Ishikawa (cell line): ENCODE results near the gene PCNX3.

ENCODE experiments used
- CEBPB ChIP-seq: IDR thresholded peaks from 2 replicates; pipeline ENCODE4 v1.6.1; 2012
- CREB1 ChIP-seq: IDR thresholded peaks from 2 replicates; pipeline ENCODE4 v1.6.1; 2012; ENCODE audit warnings: low read depth
- EGR1 ChIP-seq: IDR thresholded peaks from 2 replicates; pipeline ENCODE4 v1.6.1; 2012
- EP300 ChIP-seq: IDR thresholded peaks from 2 replicates; pipeline ENCODE4 v1.6.1; 2012; ENCODE audit warnings: borderline replicate concordance
- FOXM1 ChIP-seq: IDR thresholded peaks from 2 replicates; pipeline ENCODE4 v1.6.1; 2012; ENCODE audit warnings: low read depth, borderline replicate concordance
- NFIC ChIP-seq: IDR thresholded peaks from 2 replicates; pipeline ENCODE4 v1.6.1; 2012
- RAD21 ChIP-seq: IDR thresholded peaks from 2 replicates; pipeline ENCODE4 v1.6.1; 2012; ENCODE audit warnings: low read depth
- TAF1 ChIP-seq: IDR thresholded peaks from 2 replicates; pipeline ENCODE4 v1.6.1; 2012; ENCODE audit warnings: low read depth, mild to moderate bottlenecking
- TCF12 ChIP-seq: IDR thresholded peaks from 2 replicates; pipeline ENCODE4 v1.6.1; 2012; ENCODE audit warnings: low read depth
- TEAD4 ChIP-seq: IDR thresholded peaks from 2 replicates; pipeline ENCODE4 v1.6.1; 2012
- YY1 ChIP-seq: IDR thresholded peaks from 2 replicates; pipeline ENCODE4 v1.6.1; 2012; ENCODE audit warnings: low read depth
- ZBTB7A ChIP-seq: IDR thresholded peaks from 2 replicates; pipeline ENCODE4 v1.6.1; 2012; ENCODE audit warnings: low read depth
- TF ChIP-seq, protein P1 (sequence below): IDR thresholded peaks from 2 replicates; pipeline ENCODE4 v1.6.1; 2012
- TF ChIP-seq, protein P2 (sequence below): IDR thresholded peaks from 2 replicates; pipeline ENCODE4 v1.6.1; 2012
- TF ChIP-seq, protein P3 (sequence below): IDR thresholded peaks from 2 replicates; pipeline ENCODE4 v1.6.1; 2012; ENCODE audit warnings: low read depth, mild to moderate bottlenecking

The PCNX3 gene

DNA sequence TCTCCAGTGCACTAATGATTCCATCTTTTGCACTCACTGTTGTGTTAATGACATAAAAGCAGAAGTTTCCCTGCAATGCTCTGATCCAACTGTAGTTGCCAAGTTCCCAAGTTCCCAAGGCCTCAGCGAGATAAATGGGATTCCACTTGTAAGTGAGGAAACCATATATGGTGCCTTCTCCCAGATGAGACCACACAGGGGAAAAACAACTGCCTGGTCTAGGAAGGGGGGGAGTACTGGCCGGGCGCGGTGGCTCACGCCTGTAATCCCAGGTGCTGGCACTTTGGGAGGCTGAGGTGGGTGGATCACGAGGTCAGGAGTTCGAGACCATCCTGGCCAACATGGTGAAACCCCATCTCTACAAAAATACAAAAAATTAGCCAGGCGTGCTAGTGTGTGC, 70.4 kb downstream of the PCNX3 start:
- TF ChIP-seq EP300 (no peak), RAD21 (no peak), NFIC (no peak), EGR1 (no peak), CREB1 (no peak), FOXM1 (no peak), TCF12 (no peak), YY1 (no peak), ZBTB7A (no peak), TEAD4 (no peak), CEBPB (no peak), TAF1 (no peak)
- TF ChIP-seq, protein P1, sequence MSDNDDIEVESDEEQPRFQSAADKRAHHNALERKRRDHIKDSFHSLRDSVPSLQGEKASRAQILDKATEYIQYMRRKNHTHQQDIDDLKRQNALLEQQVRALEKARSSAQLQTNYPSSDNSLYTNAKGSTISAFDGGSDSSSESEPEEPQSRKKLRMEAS: no peak
- TF ChIP-seq, protein P2, sequence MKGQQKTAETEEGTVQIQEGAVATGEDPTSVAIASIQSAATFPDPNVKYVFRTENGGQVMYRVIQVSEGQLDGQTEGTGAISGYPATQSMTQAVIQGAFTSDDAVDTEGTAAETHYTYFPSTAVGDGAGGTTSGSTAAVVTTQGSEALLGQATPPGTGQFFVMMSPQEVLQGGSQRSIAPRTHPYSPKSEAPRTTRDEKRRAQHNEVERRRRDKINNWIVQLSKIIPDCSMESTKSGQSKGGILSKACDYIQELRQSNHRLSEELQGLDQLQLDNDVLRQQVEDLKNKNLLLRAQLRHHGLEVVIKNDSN: no peak
- TF ChIP-seq, protein P3, sequence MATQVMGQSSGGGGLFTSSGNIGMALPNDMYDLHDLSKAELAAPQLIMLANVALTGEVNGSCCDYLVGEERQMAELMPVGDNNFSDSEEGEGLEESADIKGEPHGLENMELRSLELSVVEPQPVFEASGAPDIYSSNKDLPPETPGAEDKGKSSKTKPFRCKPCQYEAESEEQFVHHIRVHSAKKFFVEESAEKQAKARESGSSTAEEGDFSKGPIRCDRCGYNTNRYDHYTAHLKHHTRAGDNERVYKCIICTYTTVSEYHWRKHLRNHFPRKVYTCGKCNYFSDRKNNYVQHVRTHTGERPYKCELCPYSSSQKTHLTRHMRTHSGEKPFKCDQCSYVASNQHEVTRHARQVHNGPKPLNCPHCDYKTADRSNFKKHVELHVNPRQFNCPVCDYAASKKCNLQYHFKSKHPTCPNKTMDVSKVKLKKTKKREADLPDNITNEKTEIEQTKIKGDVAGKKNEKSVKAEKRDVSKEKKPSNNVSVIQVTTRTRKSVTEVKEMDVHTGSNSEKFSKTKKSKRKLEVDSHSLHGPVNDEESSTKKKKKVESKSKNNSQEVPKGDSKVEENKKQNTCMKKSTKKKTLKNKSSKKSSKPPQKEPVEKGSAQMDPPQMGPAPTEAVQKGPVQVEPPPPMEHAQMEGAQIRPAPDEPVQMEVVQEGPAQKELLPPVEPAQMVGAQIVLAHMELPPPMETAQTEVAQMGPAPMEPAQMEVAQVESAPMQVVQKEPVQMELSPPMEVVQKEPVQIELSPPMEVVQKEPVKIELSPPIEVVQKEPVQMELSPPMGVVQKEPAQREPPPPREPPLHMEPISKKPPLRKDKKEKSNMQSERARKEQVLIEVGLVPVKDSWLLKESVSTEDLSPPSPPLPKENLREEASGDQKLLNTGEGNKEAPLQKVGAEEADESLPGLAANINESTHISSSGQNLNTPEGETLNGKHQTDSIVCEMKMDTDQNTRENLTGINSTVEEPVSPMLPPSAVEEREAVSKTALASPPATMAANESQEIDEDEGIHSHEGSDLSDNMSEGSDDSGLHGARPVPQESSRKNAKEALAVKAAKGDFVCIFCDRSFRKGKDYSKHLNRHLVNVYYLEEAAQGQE: no peak
